Neuronal stem cell (in vitro differentiated cells): ENCODE results near the gene MMP25.

Experiments
- DNase-seq: peaks from one replicate; pipeline ENCODE4 v3.0.0-alpha.2; 2013; ENCODE audit warnings: low spot score
- H2AFZ ChIP-seq: one replicate; pipeline ENCODE4 v1.6.1; 2013; ENCODE audit warnings: mild to moderate bottlenecking, low read length, inconsistent platforms
- H2AK5ac ChIP-seq: 2 replicates; pipeline ENCODE4 v1.6.1; 2013; ENCODE audit warnings: low read depth, mild to moderate bottlenecking, inconsistent platforms, low read length, moderate library complexity, mixed read lengths
- H2BK120ac ChIP-seq: 2 replicates; pipeline ENCODE4 v1.6.1; 2013; ENCODE audit warnings: low read depth, mild to moderate bottlenecking, inconsistent platforms, low read length, moderate library complexity, mixed read lengths
- H2BK12ac ChIP-seq: one replicate; pipeline ENCODE4 v1.6.1; 2013; ENCODE audit warnings: low read length, inconsistent platforms
- H2BK15ac ChIP-seq: 2 replicates; pipeline ENCODE4 v1.6.1; 2013; ENCODE audit warnings: mild to moderate bottlenecking, low read length, inconsistent platforms, mixed read lengths
- H2BK5ac ChIP-seq: one replicate; pipeline ENCODE4 v1.6.1; 2013; ENCODE audit warnings: inconsistent platforms, mild to moderate bottlenecking, low read length, moderate library complexity
- H3K14ac ChIP-seq: one replicate; pipeline ENCODE4 v1.6.1; 2013; ENCODE audit warnings: low read length, inconsistent platforms
- H3K18ac ChIP-seq: 2 replicates; pipeline ENCODE4 v1.6.1; 2013; ENCODE audit warnings: low read length, inconsistent platforms
- H3K23ac ChIP-seq: 2 replicates; pipeline ENCODE4 v1.6.1; 2013; ENCODE audit warnings: low read depth, mild to moderate bottlenecking, mixed read lengths, low read length, inconsistent platforms; ENCODE audit not compliant: poor library complexity
- H3K27ac ChIP-seq: replicated peaks from 3 replicates; pipeline ENCODE4 v1.5.1; 2013; ENCODE audit warnings: low read length, inconsistent platforms
- H3K27me3 ChIP-seq, 3 experiments: 2 replicates each; pipeline ENCODE4 v1.6.1; 2013; ENCODE audit warnings: low read length in 3 of 3, mild to moderate bottlenecking in 2 of 3, inconsistent platforms in 1 of 3, low read depth in 1 of 3, mixed read lengths in 1 of 3, moderate library complexity in 1 of 3; ENCODE audit not compliant: control insufficient read depth in 3 of 3, insufficient read depth in 3 of 3
- H3K36me3 ChIP-seq, 2 donors: replicated peaks in 1 of 2; 2 replicates each; pipeline ENCODE4 v1.6.1; 2013; ENCODE audit warnings: low read length in 2 of 2; ENCODE audit not compliant: control insufficient read depth in 2 of 2, insufficient read depth in 2 of 2
- H3K4ac ChIP-seq: 2 replicates; pipeline ENCODE4 v1.6.1; 2013; ENCODE audit warnings: inconsistent platforms, mild to moderate bottlenecking, low read length, moderate library complexity
- H3K4me1 ChIP-seq, 2 donors: 1 replicate in 1 of 2; 2 replicates in 1 of 2; pipeline ENCODE4 v1.6.1; 2013; ENCODE audit warnings: low read length in 2 of 2, low read depth in 1 of 2; ENCODE audit not compliant: control insufficient read depth in 2 of 2, insufficient read depth in 1 of 2
- H3K4me2 ChIP-seq: one replicate; pipeline ENCODE4 v1.6.1; 2013; ENCODE audit warnings: mild to moderate bottlenecking, low read length, inconsistent platforms; ENCODE audit not compliant: insufficient read depth, poor library complexity, severe bottlenecking
- H3K4me3 ChIP-seq, 2 donors: 2 replicates each; pipeline ENCODE4 v1.5.1; 2013; ENCODE audit warnings: low read length in 2 of 2, mild to moderate bottlenecking in 2 of 2, inconsistent platforms in 1 of 2, moderate library complexity in 1 of 2
- H3K79me1 ChIP-seq: one replicate; pipeline ENCODE4 v1.6.1; 2013; ENCODE audit warnings: low read depth, mild to moderate bottlenecking, inconsistent platforms, low read length, moderate library complexity
- H3K9ac ChIP-seq: one replicate; pipeline ENCODE4 v1.6.1; 2013; ENCODE audit warnings: mild to moderate bottlenecking, low read depth, low read length, inconsistent platforms; ENCODE audit not compliant: poor library complexity
- H3K9me3 ChIP-seq, 2 donors: replicated peaks in 1 of 2; 2 replicates each; pipeline versions ENCODE3 to v1.6.1; 2013; ENCODE audit warnings: low read length in 2 of 2, mild to moderate bottlenecking in 2 of 2, inconsistent platforms in 1 of 2, low read depth in 1 of 2, mixed read lengths in 1 of 2, moderate library complexity in 1 of 2; ENCODE audit not compliant: control insufficient read depth in 2 of 2, insufficient read depth in 1 of 2
- H4K8ac ChIP-seq: one replicate; pipeline ENCODE4 v1.6.1; 2013; ENCODE audit warnings: low read depth, mild to moderate bottlenecking, inconsistent platforms, low read length, moderate library complexity
- H4K91ac ChIP-seq: one replicate; pipeline ENCODE4 v1.6.1; 2013; ENCODE audit warnings: low read length, low read depth, mild to moderate bottlenecking, inconsistent platforms; ENCODE audit not compliant: poor library complexity
- WGBS, 2 donors: extraction: QIAGEN DNeasy Blood & Tissue Kit; methylation state at CpG; one replicate each; pipeline ENCODE4 v1.1.7; 2013; ENCODE audit warnings: missing lambda C conversion rate in 2 of 2, mixed read lengths in 1 of 2; ENCODE audit not compliant: insufficient read length in 2 of 2, insufficient replicate concordance in 1 of 2; ENCODE audit errors: extremely low coverage in 2 of 2; 5-methylcytosine and 5-hydroxymethylcytosine counted together

The MMP25 gene

GRCh38 chr16:3028716-3029319, 17.5 kb upstream of the MMP25 start:
- no peak overlapping the region for H3K4ac ChIP-seq
- H3K9me3 ChIP-seq, result no peaks in the 10 kb centered on the region
- DNase-seq, result no peak
- H2AFZ ChIP-seq, result no peak overlapping the region
- no CpG with 5 or more reads among the region's 15 CpGs for WGBS, 2 donors
- H3K14ac ChIP-seq, result no peak overlapping the region
- H2AK5ac ChIP-seq, result peak overlapping the region; percentile 96
- no peak overlapping the region for H4K91ac ChIP-seq
- no peak overlapping the region for H2BK5ac ChIP-seq
- peaks cover 4 to 5% of the 10 kb centered on the region in 2 donors for H3K4me1 ChIP-seq
- peaks cover 0 to 17% (median 5%) of the 10 kb centered on the region in 3 experiments for H3K27me3 ChIP-seq
- peak overlapping the region; percentile 72 for H3K9ac ChIP-seq
- H3K36me3 ChIP-seq, result peaks cover 9 to 26% of the 10 kb centered on the region in 2 donors
- H4K8ac ChIP-seq, result no peak overlapping the region
- peak overlapping the region; percentile 97 for H2BK15ac ChIP-seq
- peak overlapping the region; percentile 94 for H3K23ac ChIP-seq
- H3K79me1 ChIP-seq, result no peaks in the 10 kb centered on the region
- H3K4me3 ChIP-seq, result no peak overlapping the region
- no peak overlapping the region for H2BK12ac ChIP-seq
- H3K18ac ChIP-seq, result peak overlapping the region; percentile 59
- no peak overlapping the region for H3K4me2 ChIP-seq
- H3K27ac ChIP-seq, result no peak overlapping the region
- peak overlapping the region; percentile 2 for H2BK120ac ChIP-seq

GRCh38 chr16:3029491-3030221, 16.7 kb upstream of the MMP25 start:
- no peak overlapping the region for H3K4ac ChIP-seq
- DNase-seq, result no peak
- peak overlapping the region; percentile 2 for H2BK120ac ChIP-seq
- H3K4me2 ChIP-seq, result no peak overlapping the region
- H3K36me3 ChIP-seq, result peaks cover 9 to 26% of the 10 kb centered on the region in 2 donors
- H2BK12ac ChIP-seq, result peak overlapping the region; percentile 86
- peaks cover 0 to 25% (median 8%) of the 10 kb centered on the region in 3 experiments for H3K27me3 ChIP-seq
- no peak overlapping the region for H3K18ac ChIP-seq
- H3K9me3 ChIP-seq, result no peaks in the 10 kb centered on the region
- H2BK15ac ChIP-seq, result no peak overlapping the region
- H3K4me1 ChIP-seq, result peaks cover 3 to 5% of the 10 kb centered on the region in 2 donors
- peak overlapping the region; percentile 67 for H2BK5ac ChIP-seq
- H3K23ac ChIP-seq, result no peak overlapping the region
- H3K79me1 ChIP-seq, result no peaks in the 10 kb centered on the region
- H3K27ac ChIP-seq, result no peak overlapping the region
- no CpG with 5 or more reads among the region's 59 CpGs for WGBS, 2 donors
- H2AFZ ChIP-seq, result no peak overlapping the region
- no peak overlapping the region for H4K91ac ChIP-seq
- peak overlapping the region; percentile 67 for H3K9ac ChIP-seq
- H2AK5ac ChIP-seq, result peak overlapping the region; percentile 73
- H4K8ac ChIP-seq, result no peak overlapping the region
- no peak overlapping the region for H3K14ac ChIP-seq
- H3K4me3 ChIP-seq, result no peak overlapping the region

GRCh38 chr16:3030222-3031212, 15.8 kb upstream of the MMP25 start:
- H3K4me2 ChIP-seq, result no peak overlapping the region
- no peak overlapping the region for H2BK15ac ChIP-seq
- DNase-seq, result no peak
- peaks cover 3 to 5% of the 10 kb centered on the region in 2 donors for H3K4me1 ChIP-seq
- no peak overlapping the region for H4K91ac ChIP-seq
- WGBS, 2 donors, result no CpG with 5 or more reads among the region's 33 CpGs
- H3K18ac ChIP-seq, result peak overlapping the region; percentile 83
- H3K27me3 ChIP-seq, result peaks cover 2 to 33% (median 16%) of the 10 kb centered on the region in 3 experiments
- H3K9ac ChIP-seq, result no peak overlapping the region
- H2AFZ ChIP-seq, result peak overlapping the region; percentile 53
- no peak overlapping the region for H3K27ac ChIP-seq
- peak overlapping the region; percentile 41 for H3K4ac ChIP-seq
- peak overlapping the region; percentile 83 for H2AK5ac ChIP-seq
- peaks cover 9 to 24% of the 10 kb centered on the region in 2 donors for H3K36me3 ChIP-seq
- no peaks in the 10 kb centered on the region for H3K79me1 ChIP-seq
- peak overlapping the region; percentile 16 for H2BK12ac ChIP-seq
- H3K4me3 ChIP-seq, result no peak overlapping the region
- no peak overlapping the region for H3K14ac ChIP-seq
- H2BK5ac ChIP-seq, result peak overlapping the region; percentile 67
- no peak overlapping the region for H3K23ac ChIP-seq
- no peak overlapping the region for H2BK120ac ChIP-seq
- no peaks in the 10 kb centered on the region for H3K9me3 ChIP-seq
- no peak overlapping the region for H4K8ac ChIP-seq
